GM11168 (cell line): Measurements from ENCODE around the gene CCDC150.

ENCODE experiments used
- in situ Hi-C: fragments of 300-500 bp; cut with MboI; formaldehyde crosslinking; loops from one replicate; pipeline ENCODE4 v1.12.0; 2022; ENCODE audit warnings: low sequenced_read_pairs; ENCODE audit not compliant: unreplicated experiment

CCDC150 gene

GRCh38 chr2:196758474-196759377 lies 119.2 kb downstream of the CCDC150 start:
- in situ Hi-C loops, result loop anchor here (25.0 kb wide), 2 partner anchors 471 to 629 kb away; no protein-coding TSS in a partner anchor

GRCh38 chr2:196759378-196759706 lies 119.8 kb downstream of the CCDC150 start:
- in situ Hi-C loops, result loop anchor here (25.0 kb wide), 2 partner anchors 472 to 628 kb away; no protein-coding TSS in a partner anchor

GRCh38 chr2:196767101-196767500 lies 127.6 kb downstream of the CCDC150 start:
- in situ Hi-C loops, result loop anchor here (25.0 kb wide), 2 partner anchors 480 to 620 kb away; no protein-coding TSS in a partner anchor
